HG03469 (cell line): ENCODE measurements around the gene LAMA3.

ENCODE experiments used
- ATAC-seq: cut with Tn5 transposase; IDR thresholded peaks from one replicate; pipeline ENCODE4 v1.9.1; 2021; ENCODE audit warnings: mild to moderate bottlenecking, moderate library complexity, moderate number of reproducible peaks; ENCODE audit not compliant: unreplicated experiment

LAMA3 gene

GRCh38 chr18:23930002-23930401 is 240.7 kb downstream of the LAMA3 start:
- no peak for ATAC-seq

GRCh38 chr18:23932385-23933067 is 243.3 kb downstream of the LAMA3 start:
- no peak for ATAC-seq

- ATAC-seq = no peak
These were observed 244.2 kb downstream of the LAMA3 start for GRCh38 chr18:23933407-23933806.

GRCh38 chr18:23934252-23934651 is 245.0 kb downstream of the LAMA3 start:
- ATAC-seq = no peak

- ATAC-seq = no peak
These were observed 245.6 kb downstream of the LAMA3 start for GRCh38 chr18:23934863-23935262.

- no peak for ATAC-seq
These were observed 246.6 kb downstream of the LAMA3 start for GRCh38 chr18:23935804-23936203.

GRCh38 chr18:23936381-23936958 is 247.2 kb downstream of the LAMA3 start:
- no peak for ATAC-seq

- ATAC-seq = no peak
These were observed 248.9 kb downstream of the LAMA3 start for GRCh38 chr18:23938043-23938756.

- no peak for ATAC-seq
These were observed 249.7 kb downstream of the LAMA3 start for GRCh38 chr18:23938901-23939341.

GRCh38 chr18:23939366-23939765 is 250.1 kb downstream of the LAMA3 start:
- no peak for ATAC-seq

GRCh38 chr18:23939896-23940295 is 250.6 kb downstream of the LAMA3 start:
- no peak for ATAC-seq

GRCh38 chr18:23941791-23942190 is 252.5 kb downstream of the LAMA3 start:
- ATAC-seq = no peak

GRCh38 chr18:23943104-23943503 is 253.9 kb downstream of the LAMA3 start:
- ATAC-seq = no peak

- no peak for ATAC-seq
These were observed 254.8 kb downstream of the LAMA3 start for GRCh38 chr18:23943903-23944624.

- ATAC-seq = no peak
These were observed 256.3 kb downstream of the LAMA3 start for GRCh38 chr18:23945416-23946079.

GRCh38 chr18:23949863-23950262 is 260.6 kb downstream of the LAMA3 start:
- no peak for ATAC-seq

GRCh38 chr18:23950644-23951043 is 261.4 kb downstream of the LAMA3 start:
- no peak for ATAC-seq

GRCh38 chr18:23951206-23951605 is 262.0 kb downstream of the LAMA3 start:
- no peak for ATAC-seq

- ATAC-seq = no peak
These were observed 264.7 kb downstream of the LAMA3 start for GRCh38 chr18:23953984-23954383.

- ATAC-seq = no peak
These were observed 267.2 kb downstream of the LAMA3 start for GRCh38 chr18:23956483-23956882.

GRCh38 chr18:23958036-23958435 is 268.8 kb downstream of the LAMA3 start:
- no peak for ATAC-seq
